ENCODE measurements around the gene CD99L2. TPM values are rescaled to one million over a fixed set of nuclear protein-coding genes. Genes with fewer than 3 reads are reported as not detected.
"Not testable (repeated sequence)": the region's sequence is repeated elsewhere in the genome, so short reads cannot be mapped to it uniquely, and the experiment has no call there.

The CD99L2 gene
- polyA plus RNA-seq, 3 donors = 13.1 to 18.4 (median 16.7) TPM

DNA sequence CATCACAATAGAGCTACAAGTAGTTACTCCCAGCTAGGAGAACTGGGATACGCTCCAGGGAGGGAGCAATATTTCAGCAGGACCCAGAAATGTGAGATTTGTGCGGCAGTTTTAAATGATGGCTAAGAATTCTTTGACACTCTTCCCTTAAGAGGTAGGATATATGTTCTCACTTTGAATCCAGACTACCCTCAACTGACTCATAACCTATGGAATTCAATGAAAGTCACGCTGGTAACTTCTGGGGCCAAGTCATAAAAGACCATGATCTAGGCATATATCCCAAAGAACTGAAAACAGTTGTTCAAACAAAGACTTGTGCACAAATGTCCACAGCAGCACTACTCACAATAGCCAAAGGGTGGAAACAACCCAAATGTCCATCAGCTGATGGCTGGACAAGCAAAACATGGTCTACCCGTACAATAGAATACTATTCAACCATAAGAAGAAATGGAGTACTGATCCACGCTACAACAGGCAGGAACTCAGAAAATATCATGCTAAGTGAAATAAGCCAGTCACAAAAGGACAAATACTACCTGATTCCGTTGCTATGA lies 10.5 kb downstream of the CD99L2 start:
- H3K4me1 ChIP-seq (ENCODE audit: control insufficient read depth in 1 of 2, insufficient read depth in 2 of 2, low read length in 2 of 2) = no peaks in the 10 kb centered on the region
- DNase-seq = no peak
- H3K36me3 ChIP-seq (replicated peaks in 1 of 2; ENCODE audit: control insufficient read depth in 1 of 2, insufficient read depth in 2 of 2, low read length in 2 of 2) = no peaks in the 10 kb centered on the region
- Mint-ChIP-seq H3K4me1 (peaks cover 3% of the 10 kb centered on the region), H3K9me3 (peaks cover 0 to 3% (median 0%) of the 10 kb centered on the region in 7 donors), H3K4me3 (no peak overlapping the region), H3K36me3 (peaks cover 0 to 2% of the 10 kb centered on the region in 2 donors), H3K27me3 (ENCODE audit: low read depth in 3 of 3) (no peaks in the 10 kb centered on the region), H3K27ac (no peak overlapping the region)
- no peak overlapping the region for H3K4me2 ChIP-seq (replicated peaks; ENCODE audit: extremely low read depth, low read length, poor library complexity, severe bottlenecking)
- no peak overlapping the region for H3K27ac ChIP-seq (ENCODE audit: low read depth in 1 of 2, low read length in 2 of 2)
- no peaks in the 10 kb centered on the region for H4K20me1 ChIP-seq (ENCODE audit: insufficient read depth, low read length)
- H3K4me3 ChIP-seq (replicated peaks in 1 of 3; ENCODE audit: low read depth in 2 of 3, low read length in 3 of 3) = no peak overlapping the region
- intact Hi-C loops (cut with micrococcal nuclease) = no loop called here
- H3K9ac ChIP-seq (ENCODE audit: insufficient read depth, low read length, poor library complexity, severe bottlenecking) = no peak overlapping the region
- H3K27me3 ChIP-seq (ENCODE audit: control insufficient read depth in 2 of 2, insufficient read depth in 2 of 2, low read length in 2 of 2) = no peaks in the 10 kb centered on the region
- no CpG with 5 or more reads among the region's 6 CpGs for WGBS (ENCODE audit: insufficient coverage)
- H3K9me3 ChIP-seq (replicated peaks in 1 of 2; ENCODE audit: control insufficient read depth in 1 of 2, insufficient read depth in 1 of 2, low read length in 2 of 2) = no peaks in the 10 kb centered on the region
- no peak overlapping the region for H2AFZ ChIP-seq (ENCODE audit: insufficient read depth, low read depth, low read length, poor library complexity, severe bottlenecking)
- TF ChIP-seq, protein P1, sequence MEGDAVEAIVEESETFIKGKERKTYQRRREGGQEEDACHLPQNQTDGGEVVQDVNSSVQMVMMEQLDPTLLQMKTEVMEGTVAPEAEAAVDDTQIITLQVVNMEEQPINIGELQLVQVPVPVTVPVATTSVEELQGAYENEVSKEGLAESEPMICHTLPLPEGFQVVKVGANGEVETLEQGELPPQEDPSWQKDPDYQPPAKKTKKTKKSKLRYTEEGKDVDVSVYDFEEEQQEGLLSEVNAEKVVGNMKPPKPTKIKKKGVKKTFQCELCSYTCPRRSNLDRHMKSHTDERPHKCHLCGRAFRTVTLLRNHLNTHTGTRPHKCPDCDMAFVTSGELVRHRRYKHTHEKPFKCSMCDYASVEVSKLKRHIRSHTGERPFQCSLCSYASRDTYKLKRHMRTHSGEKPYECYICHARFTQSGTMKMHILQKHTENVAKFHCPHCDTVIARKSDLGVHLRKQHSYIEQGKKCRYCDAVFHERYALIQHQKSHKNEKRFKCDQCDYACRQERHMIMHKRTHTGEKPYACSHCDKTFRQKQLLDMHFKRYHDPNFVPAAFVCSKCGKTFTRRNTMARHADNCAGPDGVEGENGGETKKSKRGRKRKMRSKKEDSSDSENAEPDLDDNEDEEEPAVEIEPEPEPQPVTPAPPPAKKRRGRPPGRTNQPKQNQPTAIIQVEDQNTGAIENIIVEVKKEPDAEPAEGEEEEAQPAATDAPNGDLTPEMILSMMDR (IDR thresholded peaks at IDR 0.05) = no peak
- peaks cover 18% of the 10 kb centered on the region for H3K79me2 ChIP-seq (ENCODE audit: insufficient read depth, low read length)

DNA sequence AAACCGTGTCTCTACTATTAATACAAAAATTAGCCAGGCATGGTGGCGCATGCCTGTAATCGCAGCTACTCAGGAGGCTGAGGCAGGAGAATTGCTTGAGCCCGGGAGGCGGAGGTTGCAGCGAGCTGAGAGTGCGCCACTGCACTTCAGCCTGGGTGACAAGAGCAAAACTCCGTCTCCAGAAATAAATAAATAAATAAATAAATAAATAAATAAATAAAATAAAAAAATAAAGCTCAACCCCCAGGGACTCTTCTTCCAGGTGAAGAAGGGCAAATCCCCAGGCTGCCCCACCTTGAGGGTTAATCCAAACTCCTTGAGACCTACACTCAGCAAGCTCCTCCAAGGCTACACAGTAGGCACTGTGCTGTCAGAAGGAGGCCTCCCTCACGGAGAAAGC lies 11.2 kb downstream of the CD99L2 start:
- H3K4me3 Mint-ChIP-seq; intact Hi-C loops (cut with micrococcal nuclease); H3K27ac ChIP-seq (ENCODE audit: low read depth in 1 of 2, low read length in 2 of 2); H3K4me2 ChIP-seq (replicated peaks; ENCODE audit: extremely low read depth, low read length, poor library complexity, severe bottlenecking); H2AFZ ChIP-seq (ENCODE audit: insufficient read depth, low read depth, low read length, poor library complexity, severe bottlenecking); H3K27me3 ChIP-seq (ENCODE audit: control insufficient read depth in 2 of 2, insufficient read depth in 2 of 2, low read length in 2 of 2); H3K36me3 Mint-ChIP-seq; H3K4me1 Mint-ChIP-seq; H3K9ac ChIP-seq (ENCODE audit: insufficient read depth, low read length, poor library complexity, severe bottlenecking); H4K20me1 ChIP-seq (ENCODE audit: insufficient read depth, low read length); H3K4me3 ChIP-seq (replicated peaks in 1 of 3; ENCODE audit: low read depth in 2 of 3, low read length in 3 of 3); H3K9me3 Mint-ChIP-seq; H3K4me1 ChIP-seq (ENCODE audit: control insufficient read depth in 1 of 2, insufficient read depth in 2 of 2, low read length in 2 of 2); H3K36me3 ChIP-seq (replicated peaks in 1 of 2; ENCODE audit: control insufficient read depth in 1 of 2, insufficient read depth in 2 of 2, low read length in 2 of 2); H3K9me3 ChIP-seq (replicated peaks in 1 of 2; ENCODE audit: control insufficient read depth in 1 of 2, insufficient read depth in 1 of 2, low read length in 2 of 2); DNase-seq; H3K27me3 Mint-ChIP-seq (ENCODE audit: low read depth in 3 of 3): not testable (repeated sequence)
- no CpG with 5 or more reads among the region's 9 CpGs for WGBS (ENCODE audit: insufficient coverage)
- peaks cover 18% of the 10 kb centered on the region for H3K79me2 ChIP-seq (ENCODE audit: insufficient read depth, low read length)
- H3K27ac Mint-ChIP-seq = peak overlapping the region in 2 of 7 donors; percentile 24 to 79
